Spinal cord (tissue), 10 donors: ENCODE results near the gene TXNDC9. TPM values are rescaled to one million over a fixed set of nuclear protein-coding genes. Genes with fewer than 3 reads are reported as not detected.
"Not testable (repeated sequence)": the region's sequence is repeated elsewhere in the genome, so short reads cannot be mapped to it uniquely, and the experiment has no call there.

ENCODE experiments used
- DNase-seq, 6 donors: peaks; one replicate each; pipeline versions ENCODE4 v3.0.0 to v3.0.0-alpha.2; 2013 to 2015; ENCODE audit warnings: low spot score in 6 of 6, low read depth in 4 of 6
- H3K27ac ChIP-seq: one replicate; pipeline ENCODE4 v1.5.1; 2013; ENCODE audit warnings: low read depth, low read length, control low read depth
- H3K27me3 ChIP-seq: one replicate; pipeline ENCODE4 v1.6.1; 2013; ENCODE audit warnings: low read length; ENCODE audit not compliant: control insufficient read depth, insufficient read depth
- H3K36me3 ChIP-seq: one replicate; pipeline ENCODE4 v1.6.1; 2013; ENCODE audit warnings: low read length; ENCODE audit not compliant: control insufficient read depth, insufficient read depth
- H3K4me1 ChIP-seq: one replicate; pipeline ENCODE4 v1.6.1; 2013; ENCODE audit warnings: low read length; ENCODE audit not compliant: control insufficient read depth, insufficient read depth
- H3K4me3 ChIP-seq: one replicate; pipeline ENCODE4 v1.5.1; 2013; ENCODE audit warnings: low read depth, low read length, control low read depth
- H3K9me3 ChIP-seq: one replicate; pipeline ENCODE4 v1.6.1; 2013; ENCODE audit warnings: low read length; ENCODE audit not compliant: control insufficient read depth, insufficient read depth
- WGBS: methylation state at CpG from one replicate; pipeline ENCODE4 v1.1.5; 2013; ENCODE audit warnings: missing lambda C conversion rate; ENCODE audit not compliant: insufficient coverage; 5-methylcytosine and 5-hydroxymethylcytosine counted together
- polyA plus RNA-seq, 2 donors: library from polyadenylated mRNA; unstranded; fragments of 120-200 nt; gene quantifications; one replicate each; pipeline ENCODE4 v1.2.1, GENCODE V29; 2013; ENCODE audit not compliant: insufficient read length in 2 of 2
- total RNA-seq, 2 donors: library from RNA; depleted of rRNA in 1 of 2; stranded (reverse); fragments of 120-200 nt in 1 of 2; fragments of >200 nt in 1 of 2; gene quantifications; one replicate each; pipeline versions ENCODE4 v1.2.3 to v1.2.4, GENCODE V29; 2013 to 2014
- donor health status: healthy.

Gene TXNDC9
- total and polyA plus RNA-seq, 4 donors = 31.7 to 54.6 (median 40.3) TPM

DNA sequence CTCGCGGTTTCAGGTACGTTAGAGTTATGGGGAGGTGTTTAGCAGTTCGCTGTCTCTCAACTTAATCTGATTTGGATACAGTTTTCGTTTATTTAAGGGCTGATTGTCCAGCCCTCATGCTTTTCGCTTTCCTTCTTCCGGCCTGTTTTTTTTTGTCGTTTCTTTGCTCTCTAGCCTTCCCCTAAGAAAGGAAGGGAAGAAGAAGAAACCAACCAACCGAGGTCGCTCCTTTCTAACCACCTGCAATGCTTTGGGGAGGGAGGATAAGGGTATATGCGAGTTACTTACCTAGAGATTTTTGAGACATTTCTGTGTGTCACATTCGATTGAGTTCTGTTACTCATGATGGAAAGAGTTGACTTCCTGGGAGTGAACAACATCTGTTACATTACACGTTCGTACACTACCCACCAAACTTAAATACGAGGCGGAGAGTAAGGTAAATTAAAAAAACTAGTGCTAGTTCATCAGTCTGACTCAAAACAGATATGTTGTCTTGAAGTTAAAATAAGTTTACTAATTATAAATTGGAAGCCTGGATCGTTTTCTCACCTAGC, 2.0 kb upstream of the TXNDC9 start:
- peak overlapping the region; percentile 93 for H3K4me3 ChIP-seq
- peak overlapping the region; percentile 64 for H3K27ac ChIP-seq
- no peaks in the 10 kb centered on the region for H3K9me3 ChIP-seq
- H3K27me3 ChIP-seq = no peaks in the 10 kb centered on the region
- WGBS = 40% methylated on average over 1 of the region's 17 CpGs
- H3K36me3 ChIP-seq = no peaks in the 10 kb centered on the region
- peaks cover 7% of the 10 kb centered on the region for H3K4me1 ChIP-seq
- no peak for DNase-seq

DNA sequence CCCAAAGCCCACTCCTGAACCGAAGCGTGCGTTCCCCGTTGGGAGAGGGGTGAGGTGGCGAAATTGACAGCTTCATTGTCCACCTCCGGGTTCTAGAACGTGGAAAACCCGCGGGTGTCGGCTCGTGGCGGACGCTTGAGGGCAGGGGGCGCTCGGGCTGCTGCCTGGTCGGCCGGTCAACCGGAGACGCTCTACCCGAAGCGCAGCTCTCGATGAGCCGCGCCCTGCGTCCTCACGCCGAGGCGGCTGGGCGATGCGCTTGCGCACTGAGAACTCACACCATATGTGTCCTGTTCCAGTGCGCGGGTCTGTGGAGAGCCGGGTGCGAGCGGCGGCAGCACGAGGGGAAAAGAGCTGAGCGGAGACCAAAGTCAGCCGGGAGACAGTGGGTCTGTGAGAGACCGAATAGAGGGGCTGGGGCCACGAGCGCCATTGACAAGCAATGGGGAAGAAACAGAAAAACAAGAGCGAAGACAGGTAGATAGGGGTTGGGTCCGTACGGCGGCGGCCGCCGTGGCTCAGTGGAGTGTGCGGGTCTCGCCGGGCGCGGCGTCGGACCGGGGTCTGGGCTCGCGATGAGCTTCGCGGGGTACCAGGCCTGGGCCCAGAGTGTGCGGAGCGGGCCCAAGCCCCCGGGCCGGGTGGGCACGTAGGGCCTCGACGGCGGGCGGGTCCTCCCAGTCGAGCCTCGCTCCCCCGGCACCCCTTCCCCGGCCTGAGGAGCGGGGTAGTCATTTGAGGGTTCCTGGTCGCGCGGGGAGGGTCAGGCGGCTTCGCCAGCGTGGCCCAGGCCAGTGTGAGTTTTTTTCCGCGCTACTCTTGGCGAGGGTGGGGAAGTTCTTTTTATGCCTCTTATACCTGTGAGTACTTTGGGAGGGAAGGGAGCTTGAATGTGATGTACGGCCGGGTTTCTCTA, 1.2 kb upstream of the TXNDC9 start, which contains the start of gene EIF5B:
TSS of gene EIF5B (plus strand) at position 277 of the 916 bp plus-strand sequence. CDS start at position 443, 166 bp downstream.
- H3K4me1 ChIP-seq = peaks cover 7% of the 10 kb centered on the region
- peak within 1 kb of the TSS; percentile 93 for H3K4me3 ChIP-seq
- DNase-seq = peak; percentile 89 to 99 (median 93)
- no peaks in the 10 kb centered on the region for H3K36me3 ChIP-seq
- H3K27me3 ChIP-seq = no peaks in the 10 kb centered on the region
- WGBS = under 1% methylated on average over 83 of the region's 87 CpGs
- peak within 1 kb of the TSS; percentile 92 for H3K27ac ChIP-seq
- H3K9me3 ChIP-seq = no peaks in the 10 kb centered on the region

DNA sequence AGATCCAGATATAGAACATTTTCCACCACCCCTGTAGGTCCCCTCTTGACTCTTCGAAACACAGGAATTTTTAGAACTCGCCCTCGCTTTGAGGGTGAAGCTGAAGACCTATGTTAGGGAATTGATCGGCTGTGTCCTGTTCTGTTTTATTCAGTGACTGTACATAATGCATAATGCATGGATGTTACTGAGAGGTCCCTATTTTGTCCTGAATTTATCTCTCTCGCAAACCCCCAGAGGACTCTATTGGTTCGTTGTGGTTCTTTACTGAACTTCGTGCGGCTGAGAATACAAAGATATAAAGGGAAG, 625 bp upstream of the TXNDC9 start:
- peak in 2 of 6 donors; percentile 52 to 76 for DNase-seq
- peak overlapping the region; percentile 93 for H3K4me3 ChIP-seq
- H3K27ac ChIP-seq = peak overlapping the region; percentile 92
- H3K27me3 ChIP-seq = no peaks in the 10 kb centered on the region
- H3K36me3 ChIP-seq = peaks cover 6% of the 10 kb centered on the region
- 5% methylated on average over 4 of the region's 8 CpGs for WGBS
- H3K9me3 ChIP-seq = no peaks in the 10 kb centered on the region
- peaks cover 7% of the 10 kb centered on the region for H3K4me1 ChIP-seq

DNA sequence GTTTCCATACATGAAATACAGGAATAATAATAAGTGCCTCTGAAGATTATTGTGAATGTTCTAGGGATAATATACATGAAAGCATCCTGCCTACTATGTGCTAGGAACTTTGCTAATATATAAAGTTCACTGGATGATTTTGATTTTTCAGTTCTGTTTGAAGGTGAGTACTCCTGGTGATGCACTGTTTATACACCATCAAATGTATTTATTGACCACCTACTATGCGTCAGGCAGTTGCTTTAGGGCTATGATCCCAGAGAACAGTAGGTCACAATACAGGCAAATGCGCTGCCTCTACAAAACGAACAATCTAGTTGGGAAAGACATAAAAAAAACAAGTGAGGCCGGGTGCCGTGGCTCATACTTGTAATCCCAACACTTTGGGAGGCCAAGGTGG, 10.7 kb downstream of the TXNDC9 start:
- peaks cover 50% of the 10 kb centered on the region for H3K36me3 ChIP-seq
- H3K9me3 ChIP-seq = no peaks in the 10 kb centered on the region
- H3K27ac ChIP-seq = no peak overlapping the region
- WGBS = 100% methylated on average over 3 of the region's 5 CpGs
- no peaks in the 10 kb centered on the region for H3K4me1 ChIP-seq
- H3K27me3 ChIP-seq = no peaks in the 10 kb centered on the region
- H3K4me3 ChIP-seq = no peak overlapping the region
- DNase-seq = no peak

DNA sequence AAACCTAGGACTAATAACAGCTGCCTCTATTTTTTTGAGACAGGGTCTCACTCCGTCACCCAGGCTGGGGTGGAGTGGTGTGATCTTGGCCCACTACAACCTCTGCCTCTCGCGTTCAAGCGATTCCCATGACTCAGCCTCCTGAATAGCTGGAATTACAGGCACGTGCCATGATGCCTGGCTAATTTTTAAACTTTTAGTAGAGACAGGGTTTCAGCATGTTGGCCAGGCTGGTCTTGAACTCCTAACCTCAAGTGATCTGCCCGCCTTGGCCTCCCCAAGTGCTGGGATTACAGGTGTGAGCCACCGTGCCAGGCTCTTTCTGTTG, 18.3 kb downstream of the TXNDC9 start:
- not testable (repeated sequence) for H3K27me3 ChIP-seq, H3K27ac ChIP-seq, DNase-seq, H3K4me1 ChIP-seq, H3K4me3 ChIP-seq, H3K9me3 ChIP-seq
- H3K36me3 ChIP-seq = peaks cover 20% of the 10 kb centered on the region
- 96% methylated on average over 5 of the region's 7 CpGs for WGBS

DNA sequence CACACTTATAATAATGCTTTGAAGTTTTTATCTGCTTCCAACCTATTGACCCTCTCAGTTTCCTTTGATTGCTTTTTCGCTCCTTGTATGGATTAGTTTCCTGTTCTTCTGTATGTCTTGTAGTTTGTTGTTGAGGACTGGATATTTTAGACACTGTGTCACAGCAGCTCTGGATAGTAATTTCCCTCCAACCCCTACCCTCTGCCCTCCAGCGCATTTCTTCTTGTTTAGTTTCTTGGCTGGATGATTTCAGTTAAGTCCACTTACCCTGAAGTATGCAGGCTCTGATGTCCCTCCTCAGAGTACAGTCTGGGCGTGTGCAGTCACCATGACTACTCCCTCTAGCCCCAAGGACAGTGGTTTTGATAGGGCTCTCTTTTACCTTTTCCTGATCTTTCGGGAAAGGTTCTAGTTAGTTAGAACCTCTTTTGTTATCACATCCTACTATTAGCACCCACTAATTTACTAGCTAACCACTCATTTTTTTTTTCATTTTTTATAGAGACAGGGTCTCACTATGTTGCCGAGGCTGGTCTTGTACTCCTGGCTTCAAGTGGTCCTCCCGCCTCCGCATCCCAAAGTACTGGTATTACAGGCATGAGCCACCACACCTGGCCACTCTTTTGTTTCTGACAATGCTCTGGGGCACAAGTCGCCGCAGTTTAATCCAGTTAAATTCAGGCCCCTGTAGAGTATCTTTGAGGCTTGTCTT, 18.8 kb downstream of the TXNDC9 start:
- no peaks in the 10 kb centered on the region for H3K4me1 ChIP-seq
- peaks cover 18% of the 10 kb centered on the region for H3K36me3 ChIP-seq
- H3K9me3 ChIP-seq = no peaks in the 10 kb centered on the region
- no peak overlapping the region for H3K4me3 ChIP-seq
- H3K27me3 ChIP-seq = no peaks in the 10 kb centered on the region
- no peak for DNase-seq
- no peak overlapping the region for H3K27ac ChIP-seq
- 100% methylated on average over 5 of the region's 9 CpGs for WGBS

DNA sequence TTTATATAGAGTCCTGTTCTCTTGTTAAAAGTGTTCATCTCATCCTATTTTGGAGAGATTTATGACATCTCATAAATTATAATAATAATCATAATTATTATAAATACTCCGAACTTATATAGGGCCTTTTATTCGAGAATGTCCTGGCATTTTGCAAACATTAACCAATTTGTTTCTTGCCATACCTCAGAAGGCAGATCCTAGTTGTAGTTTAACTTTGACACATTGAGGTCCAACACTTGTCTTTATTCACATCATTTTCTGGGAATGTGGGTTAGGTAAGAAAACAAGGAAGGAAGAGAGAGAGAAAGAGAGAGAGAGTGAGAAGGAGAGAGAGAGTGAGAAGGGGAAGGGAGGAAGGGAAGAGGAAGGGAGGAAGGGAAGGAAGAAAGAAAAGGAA, 35.0 kb downstream of the TXNDC9 start, which contains the start of gene LYG1:
TSS of gene LYG1 (minus strand) at position 101 of the 400 bp plus-strand sequence. CDS start 5,527 bp downstream, outside the sequence.
- H3K27me3 ChIP-seq, H3K9me3 ChIP-seq, H3K4me1 ChIP-seq, H3K27ac ChIP-seq, DNase-seq, H3K36me3 ChIP-seq, H3K4me3 ChIP-seq: not testable (repeated sequence)
- WGBS = no CpG with 5 or more reads among the region's 2 CpGs

DNA sequence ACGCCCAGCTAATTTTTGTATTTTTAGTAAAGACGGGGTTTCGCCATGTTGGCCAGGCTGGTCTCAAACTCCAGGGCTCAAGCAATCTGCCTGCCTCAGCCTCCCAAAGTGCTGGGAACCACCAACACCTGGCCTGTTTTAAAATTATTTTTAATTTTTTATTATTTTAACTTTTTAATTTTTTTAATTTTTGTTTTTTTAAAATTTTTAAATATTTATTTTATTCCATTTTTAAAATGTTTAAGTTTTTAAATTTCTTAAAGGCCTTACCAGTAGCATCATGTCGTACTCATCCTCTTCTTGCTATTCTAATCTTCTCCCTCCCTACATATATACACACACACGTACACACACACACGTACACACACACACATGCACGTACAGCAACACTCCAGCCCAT, 36.6 kb downstream of the TXNDC9 start:
- H3K4me3 ChIP-seq = no peak overlapping the region
- H3K9me3 ChIP-seq = no peaks in the 10 kb centered on the region
- no peaks in the 10 kb centered on the region for H3K27me3 ChIP-seq
- H3K27ac ChIP-seq = no peak overlapping the region
- no peak for DNase-seq
- H3K36me3 ChIP-seq = peaks cover 8% of the 10 kb centered on the region
- no peaks in the 10 kb centered on the region for H3K4me1 ChIP-seq
- WGBS = 94% methylated on average over 2 of the region's 7 CpGs

DNA sequence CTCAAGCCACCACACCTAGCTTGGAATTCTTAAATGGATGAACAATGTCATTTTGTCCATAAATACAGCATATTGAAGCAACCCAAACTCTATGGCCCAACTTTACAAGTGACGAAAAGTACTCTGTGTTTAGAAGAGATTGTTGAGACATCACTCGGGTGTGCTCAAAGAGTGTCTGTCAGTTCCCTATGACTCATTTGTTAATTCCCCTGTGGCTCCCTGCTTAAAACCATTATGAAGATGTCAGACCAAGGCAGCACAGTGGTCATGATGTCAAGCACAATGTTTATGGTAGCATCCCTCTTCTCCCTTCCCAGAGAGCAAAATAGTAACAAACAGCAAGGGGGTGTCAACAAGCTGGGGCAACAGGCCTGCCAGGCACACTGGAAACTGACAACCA, 38.1 kb downstream of the TXNDC9 start:
- Histone ChIP-seq H3K4me3 (no peak overlapping the region), H3K4me1 (no peaks in the 10 kb centered on the region), H3K27me3 (no peaks in the 10 kb centered on the region), H3K9me3 (no peaks in the 10 kb centered on the region), H3K36me3 (peaks cover 4% of the 10 kb centered on the region), H3K27ac (no peak overlapping the region)
- no peak for DNase-seq
- no CpG with 5 or more reads among the region's 2 CpGs for WGBS
